Measurements from ENCODE around the gene PPIP5K2. TPM values are rescaled to one million over a fixed set of nuclear protein-coding genes. Genes with fewer than 3 reads are reported as not detected.

PPIP5K2 gene
- total RNA-seq, 1 donor: 78.5 TPM

DNA sequence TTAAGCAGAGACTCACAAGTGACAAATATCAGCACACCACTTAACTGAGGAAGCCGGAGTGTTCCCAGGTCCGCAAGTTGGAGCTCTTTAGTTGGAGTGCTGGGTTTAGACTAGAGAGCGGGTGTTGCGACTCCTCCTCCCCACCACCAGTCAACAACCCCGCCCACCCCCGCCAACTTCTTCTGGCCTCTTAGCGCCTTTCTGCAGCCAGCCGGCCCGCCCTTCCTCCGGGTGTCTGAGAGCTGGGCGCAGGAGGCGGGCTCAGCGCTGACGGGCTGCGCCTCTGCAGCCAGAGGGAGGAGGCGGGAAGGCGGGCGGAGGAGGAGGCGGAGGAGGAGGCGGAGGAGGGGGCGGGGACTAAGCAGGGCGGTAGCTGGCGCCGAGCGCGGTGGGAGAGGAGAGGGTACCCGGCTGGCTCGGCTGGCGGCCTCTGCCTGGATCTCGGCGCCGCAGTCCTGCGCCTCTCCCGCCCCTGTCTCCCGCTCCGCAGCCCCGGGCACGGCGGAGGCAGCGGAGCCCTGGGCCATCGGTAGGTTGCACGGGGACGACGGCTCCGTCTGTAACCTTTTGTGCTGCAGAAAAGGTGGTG is 138.4 kb downstream of the PPIP5K2 start, which contains the start of gene MACIR:
Gene MACIR, plus strand, starts transcription at position 396 of the 589 bp plus-strand sequence. CDS start 17,157 bp downstream, outside the sequence.
- Histone ChIP-seq H3K27ac (ENCODE audit: low read depth, low read length) (peak within 1 kb of the TSS; percentile 61), H3K4me2 (ENCODE audit: insufficient read depth, low read length) (peak within 1 kb of the TSS; percentile 82), H3K4me1 (ENCODE audit: insufficient read depth, low read length) (peaks cover 24% of the 10 kb centered on the region), H4K20me1 (ENCODE audit: insufficient read depth, low read length) (peaks cover 23% of the 10 kb centered on the region), H3K79me2 (ENCODE audit: insufficient read depth, low read length) (peaks cover 49% of the 10 kb centered on the region), H3K9me3 (ENCODE audit: low read depth, low read length) (no peaks in the 10 kb centered on the region), H2AFZ (ENCODE audit: low read length) (peak within 1 kb of the TSS; percentile 69), H3K27me3 (ENCODE audit: insufficient read depth, low read length) (no peaks in the 10 kb centered on the region), H3K36me3 (ENCODE audit: insufficient read depth, low read length) (no peaks in the 10 kb centered on the region), H3K4me3 (ENCODE audit: insufficient read depth, low read length) (peak within 1 kb of the TSS; percentile 92)
- peak; percentile 97 for DNase-seq (ENCODE audit: insufficient read length, low spot score, missing footprints)
- TF ChIP-seq, protein P1, sequence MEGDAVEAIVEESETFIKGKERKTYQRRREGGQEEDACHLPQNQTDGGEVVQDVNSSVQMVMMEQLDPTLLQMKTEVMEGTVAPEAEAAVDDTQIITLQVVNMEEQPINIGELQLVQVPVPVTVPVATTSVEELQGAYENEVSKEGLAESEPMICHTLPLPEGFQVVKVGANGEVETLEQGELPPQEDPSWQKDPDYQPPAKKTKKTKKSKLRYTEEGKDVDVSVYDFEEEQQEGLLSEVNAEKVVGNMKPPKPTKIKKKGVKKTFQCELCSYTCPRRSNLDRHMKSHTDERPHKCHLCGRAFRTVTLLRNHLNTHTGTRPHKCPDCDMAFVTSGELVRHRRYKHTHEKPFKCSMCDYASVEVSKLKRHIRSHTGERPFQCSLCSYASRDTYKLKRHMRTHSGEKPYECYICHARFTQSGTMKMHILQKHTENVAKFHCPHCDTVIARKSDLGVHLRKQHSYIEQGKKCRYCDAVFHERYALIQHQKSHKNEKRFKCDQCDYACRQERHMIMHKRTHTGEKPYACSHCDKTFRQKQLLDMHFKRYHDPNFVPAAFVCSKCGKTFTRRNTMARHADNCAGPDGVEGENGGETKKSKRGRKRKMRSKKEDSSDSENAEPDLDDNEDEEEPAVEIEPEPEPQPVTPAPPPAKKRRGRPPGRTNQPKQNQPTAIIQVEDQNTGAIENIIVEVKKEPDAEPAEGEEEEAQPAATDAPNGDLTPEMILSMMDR (IDR thresholded peaks at IDR 0.05; ENCODE audit: extremely low read depth, low read depth, low read length): no peak

DNA sequence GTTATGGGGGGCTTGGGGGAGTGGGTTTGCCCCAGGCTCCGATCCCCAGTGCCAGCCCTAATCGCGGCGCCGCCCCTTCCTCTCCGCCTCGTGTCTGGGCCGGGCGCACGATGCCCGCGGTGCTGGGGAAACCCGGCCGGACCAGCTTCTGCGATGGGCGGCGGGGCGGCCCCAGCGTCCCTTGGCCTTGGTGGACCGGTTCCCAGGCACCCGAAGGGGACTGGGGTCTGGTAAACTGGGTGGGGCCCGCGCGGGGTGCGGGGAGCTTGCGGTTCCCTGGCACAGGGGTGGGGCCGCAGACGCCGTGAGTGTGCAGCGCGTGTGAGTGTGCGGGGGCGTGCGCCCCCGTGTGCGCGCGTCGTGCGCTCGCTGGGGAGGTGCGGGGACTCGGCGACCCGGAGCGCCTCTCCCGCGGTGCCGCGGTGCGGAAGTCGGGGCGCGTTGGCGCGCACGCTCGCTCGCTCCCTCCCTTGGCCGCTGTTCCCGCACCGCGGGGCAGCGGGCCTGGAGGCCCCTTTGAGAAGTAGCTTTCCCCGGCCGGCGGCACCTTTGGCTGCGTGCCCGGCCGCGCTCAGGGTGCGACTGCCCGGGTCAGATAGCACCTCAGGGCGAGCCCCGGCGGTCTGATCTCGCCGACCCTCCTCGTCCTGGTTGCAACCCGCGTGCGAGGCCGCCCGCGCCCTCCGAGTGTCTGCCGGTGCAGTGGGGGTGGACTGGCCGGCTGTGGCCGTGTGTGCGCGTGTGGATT is 139.0 kb downstream of the PPIP5K2 start:
- Histone ChIP-seq H3K4me3 (ENCODE audit: insufficient read depth, low read length) (peak overlapping the region; percentile 92), H3K27ac (ENCODE audit: low read depth, low read length) (peak overlapping the region; percentile 61), H3K79me2 (ENCODE audit: insufficient read depth, low read length) (peaks cover 56% of the 10 kb centered on the region), H2AFZ (ENCODE audit: low read length) (peak overlapping the region; percentile 69), H4K20me1 (ENCODE audit: insufficient read depth, low read length) (peaks cover 23% of the 10 kb centered on the region), H3K27me3 (ENCODE audit: insufficient read depth, low read length) (no peaks in the 10 kb centered on the region), H3K36me3 (ENCODE audit: insufficient read depth, low read length) (no peaks in the 10 kb centered on the region), H3K4me2 (ENCODE audit: insufficient read depth, low read length) (peak overlapping the region; percentile 82), H3K9me3 (ENCODE audit: low read depth, low read length) (no peaks in the 10 kb centered on the region), H3K4me1 (ENCODE audit: insufficient read depth, low read length) (peaks cover 24% of the 10 kb centered on the region)
- TF ChIP-seq, protein P1 (IDR thresholded peaks at IDR 0.05; ENCODE audit: extremely low read depth, low read depth, low read length): no peak
- DNase-seq (ENCODE audit: insufficient read length, low spot score, missing footprints): peak; percentile 89

DNA sequence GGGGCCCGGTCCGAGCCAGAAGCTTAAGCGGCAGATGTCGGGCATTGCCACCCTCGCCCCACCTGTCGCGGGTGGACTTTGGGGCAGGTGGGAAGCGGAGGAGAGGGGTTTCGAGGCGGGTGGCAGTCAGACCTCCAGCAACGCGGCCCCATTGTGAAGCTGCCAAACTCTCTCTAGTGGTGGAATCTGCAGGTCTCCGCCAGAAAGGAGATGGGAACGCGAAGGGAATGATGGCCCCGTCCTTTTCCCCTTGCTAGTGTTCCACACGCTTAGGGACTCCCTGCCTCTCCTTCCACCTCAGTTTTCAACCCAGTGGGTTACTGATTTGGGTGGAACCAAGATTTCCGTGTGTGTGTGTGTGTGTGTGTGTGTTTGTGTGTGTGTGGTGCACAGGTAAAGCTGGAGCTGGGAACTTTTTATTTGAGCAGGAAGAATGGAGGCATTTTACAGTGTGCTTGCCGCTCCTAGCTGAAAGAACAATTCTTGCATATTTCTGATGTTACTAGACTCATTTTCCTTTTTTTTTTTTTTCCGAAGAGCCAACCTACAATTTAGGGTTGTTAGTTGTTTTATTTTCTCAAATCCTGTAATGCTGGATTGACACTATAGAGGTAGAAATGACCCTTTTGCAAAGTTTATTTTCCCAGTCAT is 139.7 kb downstream of the PPIP5K2 start:
- Histone ChIP-seq H3K79me2 (ENCODE audit: insufficient read depth, low read length) (peaks cover 63% of the 10 kb centered on the region), H3K27ac (ENCODE audit: low read depth, low read length) (peak overlapping the region; percentile 61)
- no peak for DNase-seq (ENCODE audit: insufficient read length, low spot score, missing footprints)

More for the DNA sequence above, 139.7 kb downstream of the PPIP5K2 start:
- H3K4me3 ChIP-seq (ENCODE audit: insufficient read depth, low read length): peak overlapping the region; percentile 92
- H4K20me1 ChIP-seq (ENCODE audit: insufficient read depth, low read length): peaks cover 25% of the 10 kb centered on the region
- no peaks in the 10 kb centered on the region for H3K27me3 ChIP-seq (ENCODE audit: insufficient read depth, low read length)
- TF ChIP-seq, protein P1 (IDR thresholded peaks at IDR 0.05; ENCODE audit: extremely low read depth, low read depth, low read length): no peak
- H3K36me3 ChIP-seq (ENCODE audit: insufficient read depth, low read length): no peaks in the 10 kb centered on the region
- peak overlapping the region; percentile 82 for H3K4me2 ChIP-seq (ENCODE audit: insufficient read depth, low read length)
- H3K9me3 ChIP-seq (ENCODE audit: low read depth, low read length): no peaks in the 10 kb centered on the region
- peaks cover 24% of the 10 kb centered on the region for H3K4me1 ChIP-seq (ENCODE audit: insufficient read depth, low read length)
- H2AFZ ChIP-seq (ENCODE audit: low read length): peak overlapping the region; percentile 69
